IPS-NIHi7 (cell line): ENCODE measurements around the gene TBC1D22A.

Experiments
- DNase-seq: peaks from one replicate; pipeline ENCODE4 v3.0.0; 2012; ENCODE audit warnings: mixed read lengths; ENCODE audit errors: extremely low spot score

Gene TBC1D22A

DNA sequence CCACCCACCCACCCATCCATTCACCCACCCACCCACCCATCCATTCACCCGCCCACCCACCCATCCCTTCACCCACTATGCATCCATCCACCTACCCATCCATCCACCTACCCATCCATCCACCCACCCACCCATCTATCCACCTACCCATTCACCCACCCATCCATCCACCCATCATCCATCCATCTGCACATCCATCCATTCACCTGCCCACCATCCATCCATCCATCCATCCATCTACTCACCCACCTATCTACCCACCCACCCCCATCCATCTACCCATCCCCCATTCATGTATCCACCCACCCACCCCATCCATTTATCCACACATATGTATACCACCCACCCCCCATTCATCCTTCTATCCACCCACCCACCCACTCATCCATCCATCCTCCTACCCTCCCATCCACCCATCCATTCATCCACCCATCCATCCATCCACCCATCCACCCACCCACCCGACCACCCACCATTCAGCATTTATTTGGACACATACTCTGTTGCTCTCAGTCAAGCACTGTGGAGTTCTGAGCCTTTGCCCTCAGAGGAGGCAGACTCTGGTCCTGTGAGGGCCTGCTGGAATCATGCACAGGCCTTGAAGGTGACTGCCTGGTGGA is 380.1 kb downstream of the TBC1D22A start:
- DNase-seq = no peak

DNA sequence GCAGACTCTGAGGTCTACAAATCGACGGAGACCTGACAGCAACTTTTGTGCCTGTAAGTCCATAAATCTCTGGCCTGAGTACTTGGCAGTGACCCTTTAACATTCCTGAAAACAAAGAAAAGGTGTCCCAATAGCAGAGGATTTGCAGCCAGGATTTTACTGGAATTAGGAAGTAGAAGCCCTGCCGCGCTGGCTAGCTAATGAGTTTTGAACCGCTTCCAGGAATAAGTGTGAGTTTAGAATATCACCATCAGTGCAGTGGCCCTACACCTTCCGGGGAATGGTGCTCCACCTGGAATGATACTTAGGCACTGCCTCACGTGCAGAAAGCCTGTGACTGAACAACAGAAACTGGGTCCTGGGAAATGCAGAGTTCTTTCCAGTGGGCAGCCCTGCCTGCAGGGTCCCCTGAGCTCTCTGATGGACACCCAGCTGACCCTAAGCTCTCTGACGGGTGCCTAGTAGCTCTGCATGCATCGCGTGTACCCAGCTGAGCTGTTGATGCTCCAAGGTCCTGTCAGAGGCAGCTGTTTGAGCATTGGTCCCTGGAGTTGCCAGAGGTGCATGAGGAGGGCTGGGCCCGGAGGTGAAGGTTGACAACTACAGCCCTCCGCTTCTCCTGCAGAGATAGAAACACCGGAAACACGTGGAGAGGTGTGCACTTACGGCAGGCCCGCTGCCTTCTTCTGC is 380.9 kb downstream of the TBC1D22A start:
- DNase-seq = no peak

DNA sequence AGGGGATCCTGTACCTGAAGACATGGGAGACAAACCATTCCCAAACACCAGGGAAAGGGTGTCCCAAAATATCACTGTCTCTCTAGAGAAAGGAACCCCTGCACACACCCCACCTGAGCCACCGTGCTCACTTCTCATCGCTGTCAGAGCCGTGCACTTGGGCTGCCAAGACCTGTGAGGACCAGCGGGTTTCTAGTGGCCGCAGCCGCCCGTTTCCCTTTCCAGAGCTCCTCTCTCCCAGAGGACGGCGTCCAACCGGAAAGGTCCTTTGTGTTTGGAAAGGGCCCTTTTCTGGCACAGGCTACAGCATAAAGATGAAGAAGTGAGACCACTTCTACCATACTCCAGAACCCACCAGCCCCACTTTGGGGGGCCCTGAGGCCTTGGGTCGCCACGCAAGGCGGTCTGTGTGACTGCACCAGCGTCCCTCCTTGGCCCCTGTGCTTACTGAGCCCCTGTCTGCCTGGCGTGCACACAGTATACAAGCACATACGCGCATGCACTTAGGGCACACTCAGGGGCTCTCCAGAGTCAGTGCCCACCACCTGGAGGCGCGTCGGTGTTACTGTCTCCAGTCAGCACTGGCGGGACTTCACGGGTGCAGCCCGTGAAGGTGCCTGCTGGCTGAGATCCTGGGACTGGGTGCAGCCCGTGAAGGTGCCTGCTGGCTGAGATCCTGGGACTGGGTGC is 381.8 kb downstream of the TBC1D22A start:
- DNase-seq = no peak

DNA sequence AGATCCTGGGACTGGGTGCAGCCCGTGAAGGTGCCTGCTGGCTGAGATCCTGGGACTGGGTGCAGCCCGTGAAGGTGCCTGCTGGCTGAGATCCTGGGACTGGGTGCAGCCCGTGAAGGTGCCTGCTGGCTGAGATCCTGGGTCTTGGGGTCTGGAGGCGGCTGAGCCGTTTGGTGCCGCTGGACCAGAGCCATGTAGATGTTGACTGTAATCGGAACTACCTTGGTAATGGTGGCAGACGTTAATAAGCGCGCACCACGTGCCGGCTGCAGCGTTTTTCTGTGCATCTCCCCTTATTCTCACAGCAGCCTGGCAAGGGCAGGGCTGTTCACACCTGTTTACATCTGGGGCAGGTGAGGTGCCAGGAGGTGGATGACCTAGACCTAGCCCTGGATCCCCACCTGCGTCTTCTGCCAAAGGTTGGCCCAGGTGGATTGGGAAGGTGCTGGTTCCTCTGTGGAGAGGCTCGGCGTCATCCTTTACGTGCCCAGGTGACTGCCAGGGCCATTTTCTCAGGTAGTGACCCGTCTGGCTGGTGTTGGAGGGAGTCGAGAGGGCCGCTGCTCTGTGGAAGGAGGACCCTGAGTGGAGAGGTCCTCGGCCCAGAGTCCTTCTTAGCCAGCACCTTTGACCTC is 382.5 kb downstream of the TBC1D22A start:
- DNase-seq = no peak

GRCh38 chr22:47145883-47146282 is 383.4 kb downstream of the TBC1D22A start:
- DNase-seq = no peak

- no peak for DNase-seq
These were observed 383.9 kb downstream of the TBC1D22A start for GRCh38 chr22:47146391-47146790.

GRCh38 chr22:47146941-47147340 is 384.5 kb downstream of the TBC1D22A start:
- DNase-seq = no peak

GRCh38 chr22:47147572-47147971 is 385.1 kb downstream of the TBC1D22A start:
- DNase-seq = no peak

DNA sequence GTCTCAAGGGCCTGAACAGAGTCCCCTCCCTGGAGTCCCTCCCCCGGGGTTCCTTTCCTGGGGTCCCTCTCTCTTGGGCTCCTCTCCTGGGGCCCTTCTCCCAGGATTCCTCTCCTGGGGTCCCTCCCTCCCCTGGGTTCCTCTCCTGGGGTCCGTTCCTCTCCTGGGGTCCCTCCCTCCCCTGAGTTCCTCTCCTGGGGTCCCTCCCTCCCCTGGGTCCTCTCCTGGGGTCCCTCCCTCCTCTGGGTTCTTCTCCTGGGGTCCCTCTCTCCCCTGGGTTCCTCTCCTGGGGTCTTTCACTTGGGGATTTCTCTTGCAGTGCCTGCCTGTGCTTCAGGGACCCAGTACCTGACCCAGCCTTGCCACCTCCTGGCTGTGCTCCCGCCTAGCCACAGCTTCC is 386.1 kb downstream of the TBC1D22A start:
- DNase-seq = no peak

- no peak for DNase-seq
These were observed 386.7 kb downstream of the TBC1D22A start for GRCh38 chr22:47148956-47149728.

DNA sequence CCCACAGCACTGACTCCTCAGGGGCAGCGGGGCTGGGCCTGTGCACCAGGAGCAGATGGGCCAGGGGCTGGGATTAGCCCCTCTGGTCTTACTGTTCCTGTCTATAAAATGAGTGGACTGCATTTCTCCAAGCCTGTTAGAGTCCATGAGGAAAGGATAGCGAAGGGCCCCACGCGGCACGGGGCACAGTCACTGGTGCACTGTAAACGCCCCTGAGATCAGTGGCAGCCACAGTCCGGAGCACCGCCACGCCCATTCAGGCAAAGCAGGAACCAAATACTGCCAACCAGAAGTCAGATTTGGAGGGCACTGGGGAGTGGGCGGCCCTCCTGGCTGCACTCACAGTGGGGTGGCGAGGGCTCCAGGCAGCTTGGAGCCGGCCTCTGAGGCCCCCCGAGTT is 387.5 kb downstream of the TBC1D22A start:
- DNase-seq = no peak

- DNase-seq = no peak
These were observed 388.0 kb downstream of the TBC1D22A start for GRCh38 chr22:47150426-47150825.

DNA sequence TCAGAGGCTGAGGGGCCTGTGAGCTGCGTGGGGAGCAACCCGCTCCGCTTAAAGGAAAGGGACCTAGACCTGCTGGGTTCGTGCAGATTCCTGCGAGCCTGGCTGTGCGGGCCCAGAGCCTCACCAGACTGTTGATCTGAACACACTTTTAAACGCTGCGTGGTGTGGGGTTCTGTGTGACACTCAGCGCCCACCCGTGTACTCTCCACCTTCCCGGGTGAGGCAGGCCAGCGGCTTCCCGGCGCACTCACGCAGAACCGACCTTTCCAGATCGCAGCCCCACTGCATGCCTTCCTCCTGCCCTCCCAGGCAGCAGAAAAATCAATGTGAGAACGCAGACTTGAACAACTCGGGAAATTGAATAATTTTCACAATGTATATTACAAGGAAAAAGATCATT is 388.6 kb downstream of the TBC1D22A start:
- DNase-seq = no peak

DNA sequence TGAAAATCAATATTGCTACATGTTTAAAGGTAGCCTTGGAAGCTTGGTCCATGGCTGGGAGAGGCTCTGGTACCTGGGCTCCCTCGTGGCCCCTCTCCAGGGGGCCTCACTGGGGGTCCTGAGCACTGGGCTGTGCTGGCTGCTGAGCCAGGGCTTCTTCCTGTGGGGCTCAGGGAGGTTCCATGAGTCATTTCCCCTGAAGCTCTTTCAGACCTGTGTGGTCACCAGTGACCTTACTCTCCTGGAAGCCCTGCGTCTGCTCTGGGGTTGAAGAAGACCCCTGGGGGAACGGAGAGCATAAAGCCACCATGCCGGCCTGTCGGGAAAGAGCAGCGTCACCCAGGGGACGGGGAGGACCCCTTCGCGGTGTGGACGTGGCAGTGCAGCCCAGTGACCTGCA is 389.0 kb downstream of the TBC1D22A start:
- no peak for DNase-seq

DNA sequence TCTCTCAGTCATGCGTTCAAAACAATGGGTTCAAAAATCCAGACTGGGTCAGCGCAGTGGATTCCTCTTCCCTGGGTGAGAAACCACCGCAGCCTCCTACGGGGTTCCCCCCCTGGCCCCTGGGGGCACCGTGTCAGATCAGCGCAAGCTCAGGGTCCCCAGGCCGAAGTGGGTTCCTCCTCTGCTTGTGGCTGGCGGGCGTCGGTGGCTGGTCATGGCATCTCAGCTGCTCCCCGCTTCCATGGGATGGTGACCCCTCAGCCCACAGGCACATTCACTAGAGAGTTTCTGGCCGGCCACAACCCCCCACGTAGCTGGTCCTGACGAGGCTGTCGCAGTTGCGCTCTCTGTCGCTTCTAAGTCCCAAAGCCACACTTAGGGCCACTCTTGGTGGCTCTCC is 389.8 kb downstream of the TBC1D22A start:
- DNase-seq = no peak

GRCh38 chr22:47152938-47153337 is 390.5 kb downstream of the TBC1D22A start:
- no peak for DNase-seq

DNA sequence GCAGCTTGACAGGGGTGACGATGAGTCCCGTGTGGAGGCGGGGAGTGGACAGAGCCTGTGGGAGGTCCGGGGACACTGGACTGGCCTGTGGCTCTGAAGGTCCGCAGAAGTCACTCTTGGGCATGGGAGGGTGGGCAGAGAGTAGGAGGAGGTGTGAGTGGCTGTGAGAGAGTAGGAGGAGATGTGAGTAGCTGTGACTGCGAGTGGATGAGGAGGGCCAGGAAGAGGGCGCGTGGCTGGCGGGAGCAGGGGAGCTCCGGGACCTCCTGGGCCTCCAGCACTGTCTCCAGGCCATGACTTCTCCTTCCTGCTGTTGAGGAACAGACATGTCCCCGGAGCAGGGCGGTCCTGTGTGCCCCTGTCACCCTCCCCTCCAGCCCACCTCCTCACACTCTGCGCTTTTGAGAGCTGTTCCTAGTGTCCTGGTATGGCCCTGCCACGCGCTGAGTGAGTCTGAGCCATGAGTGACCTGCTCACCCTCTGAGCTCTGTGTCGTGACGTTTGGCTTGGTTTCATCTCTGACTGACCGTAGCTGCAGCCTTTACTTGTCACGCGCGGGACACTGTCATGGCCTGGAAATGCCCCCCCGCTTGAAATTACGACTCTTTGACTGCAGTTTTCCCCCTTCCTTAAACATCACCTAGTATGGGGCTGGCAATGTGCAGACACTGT is 391.5 kb downstream of the TBC1D22A start:
- DNase-seq = no peak

- DNase-seq = no peak
These were observed 392.2 kb downstream of the TBC1D22A start for GRCh38 chr22:47154621-47155081.

DNA sequence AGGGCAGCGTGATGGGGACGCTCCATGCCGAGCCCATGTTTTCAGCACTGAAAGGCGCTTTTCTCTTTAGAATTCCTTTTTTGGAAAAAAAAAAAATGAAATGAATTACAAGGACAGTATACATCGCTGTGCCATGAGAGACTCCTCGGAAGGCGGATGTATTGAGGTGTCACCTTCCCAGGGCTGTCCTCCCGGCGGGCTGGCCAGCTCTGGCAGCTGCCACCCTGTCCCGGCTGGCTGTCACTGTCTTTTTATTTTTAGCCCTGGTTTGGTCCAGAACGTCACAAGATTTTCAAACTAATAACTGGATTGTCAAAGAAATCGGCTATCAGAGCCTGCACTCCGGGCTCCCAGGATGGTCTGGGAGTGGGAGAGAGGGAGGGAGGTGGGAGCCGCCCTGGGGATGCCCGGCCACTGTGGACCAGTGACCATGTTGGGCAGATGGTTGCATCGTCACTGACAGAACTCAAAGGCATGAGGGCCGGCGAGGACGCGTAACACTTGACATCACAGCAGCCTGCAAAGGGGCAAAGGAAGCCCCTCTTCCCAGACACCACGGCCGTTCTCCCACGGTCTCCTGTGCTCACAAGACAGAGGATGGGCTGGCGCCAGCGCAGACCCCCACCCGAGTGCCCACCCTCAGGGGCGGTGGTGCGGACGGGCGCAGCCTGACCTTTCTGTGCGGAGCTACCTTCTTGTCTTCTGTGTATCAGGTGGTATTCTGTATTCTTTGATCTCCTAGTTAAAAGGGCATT is 392.9 kb downstream of the TBC1D22A start:
- DNase-seq = no peak

GRCh38 chr22:47155912-47156311 is 393.5 kb downstream of the TBC1D22A start:
- no peak for DNase-seq
